ENCODE results near the gene CNOT11. TPM values are rescaled to one million over a fixed set of nuclear protein-coding genes. Genes with fewer than 3 reads are reported as not detected.
"Not testable (repeated sequence)": the region's sequence is repeated elsewhere in the genome, so short reads cannot be mapped to it uniquely, and the experiment has no call there.

CNOT11 gene
- total RNA-seq (2014; rRNA removed; shearing (Covaris generic)) = 70.1 and 74.3 TPM in 2 replicates

DNA sequence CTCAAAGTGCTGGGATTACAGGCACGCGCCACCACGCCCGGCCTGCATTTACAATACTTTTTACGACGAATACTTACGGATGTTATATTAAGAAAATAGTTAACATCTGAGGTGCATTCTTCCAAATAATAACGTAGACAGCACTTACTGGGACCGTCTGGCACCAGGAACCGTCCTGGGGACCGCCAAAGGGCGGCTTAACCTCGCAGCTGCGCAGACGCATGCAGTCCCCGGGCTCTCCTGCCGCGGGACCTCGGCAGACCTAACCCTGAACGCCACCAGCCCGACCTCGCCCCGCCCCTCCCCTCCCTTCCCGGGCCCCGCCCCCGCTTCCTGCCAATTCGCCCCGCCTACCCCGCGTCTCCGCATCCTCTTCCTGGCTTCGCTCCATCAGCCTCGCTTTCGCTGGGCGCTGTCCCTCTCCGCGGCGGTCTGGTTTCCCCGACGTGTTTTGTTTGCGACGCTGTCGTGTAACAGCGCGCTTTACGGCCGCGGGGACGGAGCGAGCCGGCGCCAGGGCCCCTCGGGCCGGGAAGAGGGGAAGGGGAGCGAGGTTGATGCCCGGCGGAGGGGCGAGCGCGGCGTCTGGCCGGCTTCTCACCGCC, at the start of gene CNOT11:
CNOT11 (plus strand) TSS at position 479 of the 605 bp plus-strand sequence; CDS start at position 558, 79 bp downstream.
- Histone ChIP-seq H3K4me3 (peak within 1 kb of the TSS; percentile 96), H3K36me3 (no peaks in the 10 kb centered on the region), H3K4me1 (peaks cover 4% of the 10 kb centered on the region), H3K27ac (peak within 1 kb of the TSS; percentile 83), H3K9me3 (replicated peaks) (no peaks in the 10 kb centered on the region), H3K27me3 (no peaks in the 10 kb centered on the region)
- DNase-seq = peak; percentile 98

DNA sequence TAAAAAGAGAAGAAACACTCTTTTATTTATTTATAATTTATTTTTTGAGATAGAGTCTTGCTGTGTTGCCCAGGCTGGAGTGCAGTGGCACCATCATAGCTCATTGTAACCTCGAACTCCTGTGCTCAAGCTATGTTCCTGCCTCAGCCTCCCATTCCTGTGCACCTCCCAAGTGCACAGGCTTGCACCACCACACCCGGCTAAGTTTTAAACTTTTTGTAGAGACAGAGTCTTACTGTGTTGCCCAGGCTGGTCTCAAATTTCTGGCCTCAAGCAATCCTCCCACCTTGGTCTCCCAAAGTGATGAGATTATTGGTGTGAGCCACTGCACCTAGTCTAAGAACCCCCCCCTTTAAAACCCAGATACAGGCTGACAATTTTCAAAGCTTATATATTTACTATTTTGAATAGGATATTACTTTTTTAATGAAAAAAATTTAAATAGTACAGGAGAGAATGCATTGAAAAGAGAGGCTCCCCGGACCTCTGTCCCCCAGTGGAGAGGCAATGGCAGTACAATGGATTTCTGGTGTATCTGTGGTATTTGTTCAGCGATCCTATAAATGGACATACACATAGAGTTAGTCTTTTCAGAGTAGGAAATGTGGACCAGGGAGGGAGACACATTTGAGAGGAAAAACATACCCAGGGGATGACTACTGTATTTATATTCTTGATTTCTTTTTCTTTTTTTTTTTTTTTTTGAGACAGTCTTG, 48.1 kb upstream of the CNOT11 start:
- Histone ChIP-seq H3K9me3 (replicated peaks) (no peaks in the 10 kb centered on the region), H3K4me1 (peaks cover 3% of the 10 kb centered on the region; the same call in 1 of the 2 replicates), H3K27me3 (no peaks in the 10 kb centered on the region), H3K36me3 (no peaks in the 10 kb centered on the region), H3K27ac (no peak overlapping the region), H3K4me3 (no peak overlapping the region)
- DNase-seq = peak in 1 of 2 experiments; percentile 22

DNA sequence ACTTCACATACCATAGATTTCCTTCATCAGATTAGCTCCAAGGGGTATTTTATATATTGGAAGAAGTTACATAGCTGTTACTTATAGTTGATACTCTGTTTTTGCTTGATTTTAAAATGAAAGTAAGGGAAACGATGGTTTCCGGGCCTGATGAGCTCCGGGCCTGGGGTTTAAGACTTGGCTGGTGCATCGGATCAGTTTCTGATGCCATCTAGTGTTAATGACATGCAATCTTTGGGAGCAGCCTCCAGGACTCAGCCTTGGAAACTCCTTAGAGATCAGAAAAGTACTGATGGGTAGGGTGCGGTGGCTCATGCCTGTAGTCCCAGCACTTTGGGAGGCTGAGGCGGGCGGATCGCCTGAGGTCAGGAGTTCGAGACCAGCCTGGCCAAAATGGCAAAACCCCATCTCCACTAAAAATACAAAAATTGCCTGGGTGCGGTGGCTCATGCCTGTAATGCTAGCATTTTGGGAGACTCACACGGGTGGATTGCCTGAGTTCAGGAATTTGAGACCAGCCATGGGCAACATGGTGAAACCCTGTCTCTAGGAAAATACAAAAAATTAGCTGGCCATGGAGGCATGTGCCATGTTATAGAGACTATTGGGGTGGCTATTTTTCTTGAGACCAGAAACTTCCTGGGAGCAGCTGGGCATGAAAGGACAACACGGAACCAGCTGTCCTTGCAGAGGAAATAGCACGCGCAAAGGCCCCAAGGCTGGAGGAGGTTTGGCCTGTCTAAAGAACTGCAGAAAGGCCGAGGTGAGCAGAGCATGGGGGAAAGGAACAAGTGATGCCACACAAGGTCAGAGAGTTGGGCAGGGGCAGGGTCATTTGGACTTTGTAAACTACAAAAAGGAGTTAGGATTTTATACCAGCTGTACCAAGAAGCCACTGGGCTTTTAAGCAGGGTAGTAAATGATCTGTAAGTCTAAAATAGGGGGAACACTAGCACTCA, 46.9 kb upstream of the CNOT11 start:
- Histone ChIP-seq H3K9me3 (replicated peaks) (no peaks in the 10 kb centered on the region), H3K27me3 (no peaks in the 10 kb centered on the region), H3K27ac (no peak overlapping the region), H3K36me3 (no peaks in the 10 kb centered on the region), H3K4me3 (peak overlapping the region; percentile 35), H3K4me1 (peaks cover 3% of the 10 kb centered on the region; the same call in 1 of the 2 replicates)
- peak; percentile 57 to 80 for DNase-seq

DNA sequence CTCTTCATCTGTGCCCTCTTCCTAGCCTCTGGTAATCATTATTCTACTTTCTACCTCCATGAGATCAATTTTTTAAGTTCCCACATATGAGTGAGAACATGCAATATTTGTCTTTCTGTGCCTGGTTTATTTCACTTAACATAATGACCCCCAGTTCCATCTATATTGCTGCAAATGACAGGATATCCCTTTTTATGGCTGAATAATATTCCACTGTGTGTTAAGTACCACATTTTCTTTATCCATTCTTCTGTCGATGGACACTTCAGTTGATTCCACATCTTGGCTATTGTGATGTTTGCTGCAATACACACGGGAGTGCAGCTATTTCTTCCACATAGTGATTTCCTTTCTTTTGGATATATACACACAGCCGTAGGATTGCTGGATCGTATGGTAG, 43.9 kb upstream of the CNOT11 start:
- Histone ChIP-seq H3K4me1 (peaks cover 3% of the 10 kb centered on the region; the same call in 1 of the 2 replicates), H3K27ac (no peak overlapping the region), H3K4me3 (no peak overlapping the region), H3K27me3 (no peaks in the 10 kb centered on the region), H3K9me3 (replicated peaks) (no peaks in the 10 kb centered on the region), H3K36me3 (no peaks in the 10 kb centered on the region)
- DNase-seq = no peak

DNA sequence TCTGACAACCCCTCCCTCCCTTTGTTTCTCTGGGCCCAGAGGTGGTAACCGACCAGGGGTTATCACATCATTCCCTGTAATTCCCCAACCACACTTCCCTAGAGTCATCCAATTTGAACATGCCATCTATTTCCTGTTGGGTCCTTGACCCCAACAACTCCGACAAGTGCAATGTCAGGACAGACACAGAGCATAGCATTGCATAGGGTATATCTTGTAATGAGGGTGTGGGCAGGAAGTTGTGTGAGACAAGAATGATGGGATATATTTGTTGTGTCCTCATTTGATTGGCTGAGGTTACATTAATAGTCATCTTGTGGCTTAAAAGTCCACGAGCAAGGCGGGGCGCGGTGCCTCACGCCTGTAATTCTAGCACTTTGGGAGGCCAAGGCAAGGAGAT, 33.4 kb upstream of the CNOT11 start:
- Histone ChIP-seq H3K9me3 (replicated peaks) (no peaks in the 10 kb centered on the region), H3K4me3 (no peak overlapping the region), H3K4me1 (peaks cover 3% of the 10 kb centered on the region; the same call in 1 of the 2 replicates), H3K36me3 (no peaks in the 10 kb centered on the region), H3K27ac (no peak overlapping the region), H3K27me3 (no peaks in the 10 kb centered on the region; the same call in 1 of the 2 replicates)
- DNase-seq = no peak

- not testable (repeated sequence) for H3K36me3 ChIP-seq; H3K27me3 ChIP-seq; DNase-seq; H3K9me3 ChIP-seq (replicated peaks); H3K27ac ChIP-seq; H3K4me3 ChIP-seq; H3K4me1 ChIP-seq
These were observed 32.6 kb upstream of the CNOT11 start for GRCh38 chr2:101220091-101220490.

DNA sequence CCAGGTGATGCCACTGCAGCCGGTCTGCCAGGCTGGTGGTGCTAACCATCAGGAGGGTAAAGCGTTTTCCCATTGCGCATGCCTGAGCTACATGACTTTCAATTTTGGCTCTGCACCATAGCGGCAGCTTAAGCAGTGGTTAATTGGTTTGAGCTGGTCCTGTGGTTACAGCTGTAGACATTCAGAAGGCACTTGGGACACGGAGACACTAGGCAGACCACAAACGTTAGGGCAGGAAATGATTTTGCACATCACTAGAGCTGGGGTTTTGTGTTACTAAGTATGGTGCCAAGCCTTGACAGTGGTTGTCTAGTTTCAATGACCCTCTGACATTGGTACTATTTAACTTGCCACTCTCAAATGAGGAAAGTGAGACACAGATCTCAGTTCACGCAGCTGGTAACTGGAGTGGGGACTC, 28.9 kb upstream of the CNOT11 start:
- Histone ChIP-seq H3K4me3 (no peak overlapping the region), H3K4me1 (peaks cover 3% of the 10 kb centered on the region; the same call in 1 of the 2 replicates), H3K27me3 (no peaks in the 10 kb centered on the region; the same call in 1 of the 2 replicates), H3K27ac (no peak overlapping the region), H3K36me3 (no peaks in the 10 kb centered on the region), H3K9me3 (replicated peaks) (no peaks in the 10 kb centered on the region)
- DNase-seq = peak; percentile 22 to 47

DNA sequence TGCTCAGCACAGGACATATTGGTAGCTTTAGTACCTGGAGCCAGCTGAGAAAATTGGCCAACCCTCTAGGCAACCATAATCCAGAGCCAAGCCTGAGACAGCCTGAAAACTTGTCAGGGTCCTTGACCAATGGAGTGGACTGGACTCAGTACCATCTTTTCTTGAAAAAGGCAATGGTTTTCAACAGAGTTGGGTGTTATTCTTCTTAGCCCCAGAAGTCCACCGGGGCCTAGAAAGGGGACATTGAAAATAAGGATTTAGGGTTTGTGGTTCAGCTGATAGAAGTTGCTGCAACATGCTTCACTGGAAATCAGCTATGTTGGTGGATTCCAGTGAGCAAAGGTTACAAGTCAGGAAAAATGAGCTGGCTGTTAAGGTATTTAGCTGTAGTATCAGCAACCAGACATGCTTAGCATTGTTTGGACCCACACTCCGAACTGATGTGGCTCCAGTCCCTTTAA, 22.1 kb upstream of the CNOT11 start:
- Histone ChIP-seq H3K27me3 (no peaks in the 10 kb centered on the region), H3K27ac (no peak overlapping the region), H3K9me3 (replicated peaks) (no peaks in the 10 kb centered on the region), H3K36me3 (no peaks in the 10 kb centered on the region), H3K4me1 (no peaks in the 10 kb centered on the region), H3K4me3 (no peak overlapping the region)
- no peak for DNase-seq

- Histone ChIP-seq H3K27me3 (no peaks in the 10 kb centered on the region), H3K36me3 (no peaks in the 10 kb centered on the region), H3K4me1 (no peaks in the 10 kb centered on the region), H3K27ac (no peak overlapping the region), H3K9me3 (replicated peaks) (no peaks in the 10 kb centered on the region), H3K4me3 (no peak overlapping the region)
- DNase-seq = no peak
These were observed 21.4 kb upstream of the CNOT11 start for GRCh38 chr2:101231240-101231639.

- no peaks in the 10 kb centered on the region for H3K9me3 ChIP-seq (replicated peaks)
- H3K4me3 ChIP-seq = no peak overlapping the region
- H3K27me3 ChIP-seq = no peaks in the 10 kb centered on the region
- no peak overlapping the region for H3K27ac ChIP-seq
- H3K36me3 ChIP-seq = no peaks in the 10 kb centered on the region
- H3K4me1 ChIP-seq = no peaks in the 10 kb centered on the region
- DNase-seq = no peak
These were observed 20.6 kb upstream of the CNOT11 start for GRCh38 chr2:101231937-101232730.

- Histone ChIP-seq H3K36me3 (no peaks in the 10 kb centered on the region), H3K4me1 (no peaks in the 10 kb centered on the region), H3K9me3 (replicated peaks) (no peaks in the 10 kb centered on the region), H3K27ac (no peak overlapping the region), H3K4me3 (no peak overlapping the region), H3K27me3 (no peaks in the 10 kb centered on the region)
- no peak for DNase-seq
These were observed 19.9 kb upstream of the CNOT11 start for GRCh38 chr2:101232770-101233169.

DNA sequence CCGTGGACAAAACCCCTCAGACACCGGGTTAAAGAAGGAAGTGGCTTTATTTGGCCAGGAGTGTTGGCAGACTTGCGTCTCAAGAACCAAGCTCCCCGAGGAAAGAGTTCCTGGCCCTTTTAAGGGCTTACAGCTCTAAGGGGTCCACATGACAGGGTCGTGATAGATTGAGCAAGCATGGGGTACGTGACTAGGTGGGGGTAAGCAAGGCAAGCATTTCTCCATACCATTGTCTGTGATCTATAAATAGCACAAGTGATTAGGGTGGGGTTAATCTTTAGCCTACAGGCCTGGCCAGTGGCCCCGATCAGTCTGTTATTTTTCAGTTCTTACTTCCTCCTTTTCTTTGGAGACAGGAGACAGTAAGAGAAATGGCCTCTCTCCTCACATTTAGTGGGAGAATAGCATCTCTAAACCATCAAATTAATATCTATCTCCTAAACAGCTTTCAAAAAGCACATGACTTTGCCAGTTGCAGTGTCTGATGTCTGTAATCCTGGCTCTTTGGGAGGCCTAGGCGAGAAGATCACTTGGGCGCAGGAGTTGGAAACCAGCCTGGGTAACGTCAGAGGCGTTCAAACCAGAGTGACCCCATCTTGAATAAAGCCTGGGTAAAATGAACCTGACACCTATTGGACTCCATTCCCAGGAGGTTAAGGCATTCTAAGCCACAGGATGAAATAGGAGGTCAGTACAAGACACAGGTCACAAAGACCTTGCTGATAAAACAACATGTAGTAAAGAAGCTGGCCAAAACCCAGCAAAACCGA, 18.3 kb upstream of the CNOT11 start:
- Histone ChIP-seq H3K27ac (no peak overlapping the region), H3K9me3 (replicated peaks) (no peaks in the 10 kb centered on the region), H3K4me1 (no peaks in the 10 kb centered on the region), H3K4me3 (no peak overlapping the region), H3K27me3 (no peaks in the 10 kb centered on the region), H3K36me3 (no peaks in the 10 kb centered on the region)
- DNase-seq = no peak

GRCh38 chr2:101235956-101236355, 16.7 kb upstream of the CNOT11 start:
- not testable (repeated sequence) for H3K4me3 ChIP-seq; H3K27me3 ChIP-seq; H3K36me3 ChIP-seq; H3K4me1 ChIP-seq; H3K27ac ChIP-seq; DNase-seq; H3K9me3 ChIP-seq (replicated peaks)

All from SJCRH30 (cell line).